ENCODE data around the gene MRPL43.
"Not testable (repeated sequence)": the region's sequence is repeated elsewhere in the genome, so short reads cannot be mapped to it uniquely, and the experiment has no call there.

GRCh38 chr10:101034404-101034803 is 47.1 kb upstream of the MRPL43 start:
- TF ChIP-seq CTCF (IDR thresholded peaks at IDR 0.05; ENCODE audit: insufficient read depth, low read length, poor library complexity, severe bottlenecking); EZH2phosphoT487 (conservative IDR thresholded peaks at IDR 0.05; ENCODE audit: low read length): not testable (repeated sequence)
